ENCODE results near the gene TTC22. TPM values are rescaled to one million over a fixed set of nuclear protein-coding genes. Genes with fewer than 3 reads are reported as not detected.

TTC22 gene
- total RNA-seq, 1 donor from 2014 or later = not detected

GRCh38 chr1:54834007-54834541, 33.0 kb upstream of the TTC22 start:
- Mint-ChIP-seq H3K27me3 (ENCODE audit: insufficient read depth, low read depth) (peaks cover 11% of the 10 kb centered on the region), H3K9me3 (peaks cover 7% of the 10 kb centered on the region), H3K27ac (no peak overlapping the region), H3K4me1 (no peaks in the 10 kb centered on the region), H3K36me3 (peaks cover 1% of the 10 kb centered on the region), H3K4me3 (no peak overlapping the region)
- H3K27me3 ChIP-seq = no peaks in the 10 kb centered on the region
- no peak overlapping the region for H3K4me3 ChIP-seq
- no peaks in the 10 kb centered on the region for H4K20me1 ChIP-seq (ENCODE audit: low read depth)
- no peaks in the 10 kb centered on the region for H3F3A ChIP-seq (ENCODE audit: low read depth)
- no peaks in the 10 kb centered on the region for H3K4me1 ChIP-seq
- H3K27ac ChIP-seq = no peak overlapping the region
- no peak overlapping the region for H2AFZ ChIP-seq (replicated peaks)
- DNase-seq (ENCODE audit: low spot score) = no peak
- no peaks in the 10 kb centered on the region for H3K9me3 ChIP-seq (ENCODE audit: low read depth)
- H3K9ac ChIP-seq = no peak overlapping the region
- no peak overlapping the region for H3K4me2 ChIP-seq
- H3K79me2 ChIP-seq (ENCODE audit: low read depth) = no peaks in the 10 kb centered on the region
- no peaks in the 10 kb centered on the region for H3K36me3 ChIP-seq
- TF ChIP-seq EZH2phosphoT487 (IDR thresholded peaks at IDR 0.05) = no peak
- TF ChIP-seq EZH2 (IDR thresholded peaks at IDR 0.05) = no peak
- TF ChIP-seq CTCF (IDR thresholded peaks at IDR 0.05) = no peak

- H3K4me3 Mint-ChIP-seq = no peak overlapping the region
- H3K36me3 Mint-ChIP-seq = peaks cover 1% of the 10 kb centered on the region
- TF ChIP-seq EZH2 (IDR thresholded peaks at IDR 0.05) (no peak), EZH2phosphoT487 (IDR thresholded peaks at IDR 0.05) (no peak), CTCF (IDR thresholded peaks at IDR 0.05) (no peak)
Observed at GRCh38 chr1:54833121-54833520, 32.0 kb upstream of the TTC22 start.

GRCh38 chr1:54826226-54826816, 25.2 kb upstream of the TTC22 start:
- no peak for DNase-seq (ENCODE audit: low spot score)
- peaks cover 36% of the 10 kb centered on the region for H3K9me3 Mint-ChIP-seq
- H3K4me1 Mint-ChIP-seq = no peaks in the 10 kb centered on the region
- no peaks in the 10 kb centered on the region for H3K36me3 Mint-ChIP-seq
- H3K9me3 ChIP-seq (ENCODE audit: low read depth) = no peaks in the 10 kb centered on the region
- no peak overlapping the region for H3K4me2 ChIP-seq
- no peak overlapping the region for H3K4me3 ChIP-seq
- H3K4me1 ChIP-seq = no peaks in the 10 kb centered on the region
- TF ChIP-seq EZH2 (IDR thresholded peaks at IDR 0.05) = no peak
- no peak overlapping the region for H2AFZ ChIP-seq (replicated peaks)
- H3F3A ChIP-seq (ENCODE audit: low read depth) = no peaks in the 10 kb centered on the region
- H3K27me3 Mint-ChIP-seq (ENCODE audit: insufficient read depth, low read depth) = peaks cover 5% of the 10 kb centered on the region
- H3K27ac Mint-ChIP-seq = no peak overlapping the region
- no peaks in the 10 kb centered on the region for H3K27me3 ChIP-seq
- no peaks in the 10 kb centered on the region for H3K36me3 ChIP-seq
- H4K20me1 ChIP-seq (ENCODE audit: low read depth) = no peaks in the 10 kb centered on the region
- no peaks in the 10 kb centered on the region for H3K79me2 ChIP-seq (ENCODE audit: low read depth)
- H3K9ac ChIP-seq = no peak overlapping the region
- H3K27ac ChIP-seq = no peak overlapping the region
- no peak overlapping the region for H3K4me3 Mint-ChIP-seq

More at GRCh38 chr1:54833121-54833520, 32.0 kb upstream of the TTC22 start:
- Histone ChIP-seq H3K4me3 (no peak overlapping the region), H3K9ac (no peak overlapping the region), H2AFZ (replicated peaks) (no peak overlapping the region), H3K36me3 (no peaks in the 10 kb centered on the region), H4K20me1 (ENCODE audit: low read depth) (no peaks in the 10 kb centered on the region), H3K4me1 (no peaks in the 10 kb centered on the region), H3K27ac (no peak overlapping the region), H3K27me3 (no peaks in the 10 kb centered on the region), H3K9me3 (ENCODE audit: low read depth) (no peaks in the 10 kb centered on the region), H3K79me2 (ENCODE audit: low read depth) (no peaks in the 10 kb centered on the region), H3F3A (ENCODE audit: low read depth) (no peaks in the 10 kb centered on the region), H3K4me2 (no peak overlapping the region)
- Mint-ChIP-seq H3K9me3 (peaks cover 10% of the 10 kb centered on the region), H3K27me3 (ENCODE audit: insufficient read depth, low read depth) (peaks cover 10% of the 10 kb centered on the region), H3K27ac (no peak overlapping the region), H3K4me1 (no peaks in the 10 kb centered on the region)
- DNase-seq (ENCODE audit: low spot score) = no peak

GRCh38 chr1:54825696-54826095, 24.6 kb upstream of the TTC22 start:
- no peaks in the 10 kb centered on the region for H3K4me1 Mint-ChIP-seq
- TF ChIP-seq EZH2phosphoT487 (IDR thresholded peaks at IDR 0.05) = no peak
- TF ChIP-seq CTCF (IDR thresholded peaks at IDR 0.05) = no peak
- no peak for TF ChIP-seq EZH2 (IDR thresholded peaks at IDR 0.05)
- H3K4me2 ChIP-seq = no peak overlapping the region
- no peak overlapping the region for H3K9ac ChIP-seq
- no peaks in the 10 kb centered on the region for H3K4me1 ChIP-seq
- no peak overlapping the region for H3K4me3 ChIP-seq
- H2AFZ ChIP-seq (replicated peaks) = no peak overlapping the region
- peaks cover 33% of the 10 kb centered on the region for H3K9me3 Mint-ChIP-seq
- H3K79me2 ChIP-seq (ENCODE audit: low read depth) = no peaks in the 10 kb centered on the region
- H3K36me3 Mint-ChIP-seq = peaks cover 2% of the 10 kb centered on the region
- no peaks in the 10 kb centered on the region for H3K27me3 ChIP-seq
- H3K27ac Mint-ChIP-seq = no peak overlapping the region
- peaks cover 8% of the 10 kb centered on the region for H3K27me3 Mint-ChIP-seq (ENCODE audit: insufficient read depth, low read depth)
- no peaks in the 10 kb centered on the region for H4K20me1 ChIP-seq (ENCODE audit: low read depth)
- no peak overlapping the region for H3K4me3 Mint-ChIP-seq
- H3K9me3 ChIP-seq (ENCODE audit: low read depth) = no peaks in the 10 kb centered on the region
- H3K36me3 ChIP-seq = no peaks in the 10 kb centered on the region
- H3K27ac ChIP-seq = no peak overlapping the region
- no peak for DNase-seq (ENCODE audit: low spot score)
- no peaks in the 10 kb centered on the region for H3F3A ChIP-seq (ENCODE audit: low read depth)

Data from neural progenitor cell (in vitro differentiated cells).